Gastrocnemius medialis (tissue), 4 donors: ENCODE data around the gene SMYD3.

Experiments
- CTCF ChIP-seq, 5 experiments: fragments of 450-650 bp in 3 of 5; fragments of 200-600 bp in 2 of 5; sonication (generic) in 2 of 5; IDR thresholded peaks in 4 of 5; conservative IDR thresholded peaks in 1 of 5; 1 replicate in 4 of 5; 2 replicates in 1 of 5; pipeline ENCODE4 v1.5.1; 2016 to 2019; ENCODE audit warnings: antibody characterized with exemption in 5 of 5, mild to moderate bottlenecking in 3 of 5, moderate library complexity in 3 of 5
- POLR2A ChIP-seq, 2 donors: fragments of 450-650 bp; IDR thresholded peaks; one replicate each; pipeline ENCODE4 v1.6.1; 2017; ENCODE audit warnings: antibody characterized with exemption in 2 of 2, mild to moderate bottlenecking in 2 of 2, moderate library complexity in 2 of 2

- TF ChIP-seq POLR2A (IDR thresholded peaks at IDR 0.05), result no peak
- no peak for TF ChIP-seq CTCF (IDR thresholded peaks at IDR 0.05 in 4 of 5, conservative IDR thresholded peaks at IDR 0.05 in 1 of 5)
These were observed 44.1 kb downstream of the SMYD3 start for GRCh38 chr1:246462986-246463385.
